Activated B cell treated with CpG ODN at 0.5 μM for 24 hours (primary cell): ENCODE data around the gene TMC8. TPM values are rescaled to one million over a fixed set of nuclear protein-coding genes. Genes with fewer than 3 reads are reported as not detected.

Source experiments
- ATAC-seq: fragments of 200-7000 bp; cut with Tn5 transposase; one replicate; pipeline ENCODE4 v1.10.0; 2021; ENCODE audit warnings: low read depth, mild to moderate bottlenecking, moderate library complexity
- CTCF ChIA-PET: fragments of 350-600 bp; sonication (Branson Sonifier 250); formaldehyde crosslinking; loops from one replicate; lab custom pipeline; 2021; ENCODE audit warnings: antibody characterized with exemption; lab: Charles Lee
- POLR2A ChIA-PET: fragments of 350-600 bp; sonication (Branson Sonifier 250); formaldehyde crosslinking; loops from one replicate; lab custom pipeline; 2021; ENCODE audit warnings: antibody characterized with exemption; lab: Charles Lee
- DNase-seq: peaks from one replicate; pipeline ENCODE4 v3.0.0; 2022
- H3K27ac Mint-ChIP-seq: one replicate; pipeline ENCODE4 v1.8.0; 2020; ENCODE audit warnings: mixed read lengths
- H3K27me3 Mint-ChIP-seq: one replicate; pipeline ENCODE4 v1.8.0; 2021; ENCODE audit warnings: mixed read lengths
- H3K36me3 Mint-ChIP-seq: one replicate; pipeline ENCODE4 v1.8.0; 2021; ENCODE audit warnings: low read depth, mixed read lengths
- H3K4me1 Mint-ChIP-seq: one replicate; pipeline ENCODE4 v1.8.0; 2021; ENCODE audit warnings: mixed read lengths
- H3K4me3 Mint-ChIP-seq: one replicate; pipeline ENCODE4 v1.8.0; 2020; ENCODE audit warnings: mild to moderate bottlenecking, mixed read lengths
- H3K9me3 Mint-ChIP-seq: one replicate; pipeline ENCODE4 v1.8.0; 2020; ENCODE audit warnings: mixed read lengths
- CTCF ChIP-seq: fragments of 200-600 bp; IDR thresholded peaks from one replicate; pipeline ENCODE4 v1.8.0; 2022; ENCODE audit warnings: antibody characterized with exemption, mild to moderate bottlenecking
- intact Hi-C: fragments of 100-400 bp; cut with micrococcal nuclease; formaldehyde crosslinking; loops from one replicate; pipeline ENCODE4 v1.15.1; 2024
- total RNA-seq: library from RNA; stranded (reverse); gene quantifications from 2 replicates; pipeline ENCODE4 v1.2.3, GENCODE V29; 2022

TMC8 gene
- total RNA-seq, 1 donor from 2014 or later, result 181 TPM

- Mint-ChIP-seq H3K4me1 (peaks cover 75% of the 10 kb centered on the region), H3K36me3 (peaks cover 46% of the 10 kb centered on the region)
- CTCF ChIA-PET, result interaction anchor here (1.0 to 15.7 kb wide), 3 partner anchors 9 to 44 kb away, joined by 3 to 220 read pairs (median 14); no protein-coding TSS in a partner anchor
Observed at GRCh38 chr17:78131172-78132083, 857 bp downstream of the TMC8 start.

DNA sequence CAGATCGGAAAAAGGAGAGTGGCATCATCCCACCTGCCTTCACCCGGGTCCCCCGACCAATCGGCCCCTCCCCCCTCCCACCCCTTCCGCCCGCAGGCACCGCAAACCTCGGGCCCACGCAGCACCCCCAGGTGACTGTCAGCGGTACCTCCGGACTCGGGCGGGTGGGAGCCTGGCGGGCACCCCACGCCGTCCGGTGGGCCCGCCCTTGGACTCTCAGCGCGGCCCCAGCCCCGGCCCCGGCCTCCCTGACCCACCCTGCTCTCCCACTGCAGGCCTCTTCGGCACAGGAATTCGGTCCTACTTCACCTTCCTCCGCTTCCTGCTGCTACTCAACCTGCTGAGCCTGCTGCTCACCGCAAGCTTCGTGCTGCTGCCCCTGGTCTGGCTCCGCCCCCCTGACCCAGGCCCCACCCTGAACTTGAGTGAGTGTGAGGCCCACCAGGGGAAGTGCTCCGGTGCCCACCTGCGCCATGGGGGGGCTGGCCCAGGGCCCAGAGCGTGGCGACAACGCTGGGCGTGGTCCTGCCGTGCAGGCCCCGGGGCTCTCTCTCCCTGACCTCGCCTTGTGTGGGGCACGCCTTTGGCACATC is 1.6 kb downstream of the TMC8 start:
- ChIA-PET CTCF (interaction anchor here (1.0 to 15.7 kb wide), 3 partner anchors 9 to 43 kb away, joined by 3 to 220 read pairs (median 14); no protein-coding TSS in a partner anchor), POLR2A (interaction anchor here (0.6 to 48.2 kb wide), 7 partner anchors 1 to 792 kb away, joined by 3 to 2404 read pairs (median 7); partner anchors contain the start of genes AFMID, C17orf99, SYNGR2 and TK1)
- Mint-ChIP-seq H3K36me3 (peaks cover 51% of the 10 kb centered on the region), H3K9me3 (no peaks in the 10 kb centered on the region), H3K27me3 (no peaks in the 10 kb centered on the region), H3K27ac (peak overlapping the region; percentile 81), H3K4me3 (peak overlapping the region; percentile 95), H3K4me1 (peaks cover 74% of the 10 kb centered on the region)
- no peak for TF ChIP-seq CTCF
- intact Hi-C loops, result loop anchor here (1.0 to 5.0 kb wide), 9 partner anchors 8 to 810 kb away; partner anchors contain the start of gene SYNGR2
- ATAC-seq (peak; percentile 65), DNase-seq (peak; percentile 85)

More at GRCh38 chr17:78131172-78132083, 857 bp downstream of the TMC8 start:
- no peak for ATAC-seq
- TF ChIP-seq CTCF, result no peak
- DNase-seq, result no peak
- intact Hi-C loops, result loop anchor here (1.0 to 5.0 kb wide), 9 partner anchors 7 to 809 kb away; partner anchors contain the start of gene SYNGR2
- H3K27me3 Mint-ChIP-seq, result no peaks in the 10 kb centered on the region
- H3K4me3 Mint-ChIP-seq, result peak overlapping the region; percentile 92
- no peaks in the 10 kb centered on the region for H3K9me3 Mint-ChIP-seq
- H3K27ac Mint-ChIP-seq, result peak overlapping the region; percentile 93
- POLR2A ChIA-PET, result interaction anchor here (0.6 to 48.2 kb wide), 10 partner anchors 0 to 603 kb away, joined by 3 to 2404 read pairs (median 6); partner anchors contain the start of genes AFMID, C17orf99, SYNGR2 and TK1

DNA sequence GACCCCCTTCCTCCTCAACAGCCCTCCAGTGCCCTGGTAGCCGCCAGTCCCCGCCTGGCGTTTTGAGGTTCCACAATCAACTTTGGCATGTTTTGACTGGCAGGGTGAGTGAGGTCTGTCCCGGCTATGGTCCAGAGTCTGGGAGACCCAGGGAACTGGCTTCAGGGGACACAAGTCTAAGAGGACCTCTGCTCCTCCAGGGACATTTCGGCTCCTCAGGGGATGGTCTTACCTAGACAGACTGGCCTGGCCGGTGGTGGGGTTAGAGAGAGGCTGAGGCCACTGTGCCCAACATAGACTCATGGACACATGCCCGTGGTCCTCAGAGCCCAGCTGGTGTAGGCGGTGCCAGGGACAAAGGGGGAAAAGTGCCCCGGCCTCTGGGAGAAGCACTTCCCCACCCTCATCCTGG is 2.2 kb downstream of the TMC8 start:
- H3K4me1 Mint-ChIP-seq, result peaks cover 78% of the 10 kb centered on the region
- H3K27me3 Mint-ChIP-seq, result no peaks in the 10 kb centered on the region
- peak overlapping the region; percentile 95 for H3K4me3 Mint-ChIP-seq
- peak overlapping the region; percentile 81 for H3K27ac Mint-ChIP-seq
- DNase-seq (no peak), ATAC-seq (no peak)
- peaks cover 55% of the 10 kb centered on the region for H3K36me3 Mint-ChIP-seq
- TF ChIP-seq CTCF, result no peak
- no peaks in the 10 kb centered on the region for H3K9me3 Mint-ChIP-seq
- CTCF ChIA-PET, result interaction anchor here (0.6 to 15.7 kb wide), 4 partner anchors 9 to 42 kb away, joined by 3 to 220 read pairs (median 8); no protein-coding TSS in a partner anchor
- POLR2A ChIA-PET, result interaction anchor here (0.7 to 48.2 kb wide), 6 partner anchors 1 to 791 kb away, joined by 3 to 2404 read pairs (median 524); partner anchors contain the start of genes AFMID, C17orf99, SYNGR2 and TK1
- intact Hi-C loops, result loop anchor here (1.0 to 5.0 kb wide), 9 partner anchors 8 to 810 kb away; partner anchors contain the start of gene SYNGR2

- ChIA-PET POLR2A (interaction anchor here (3.1 to 48.2 kb wide), 4 partner anchors 2 to 40 kb away, joined by 22 to 2404 read pairs (median 1040); partner anchors contain the start of genes AFMID, C17orf99, SYNGR2 and TK1), CTCF (interaction anchor here (0.6 to 15.7 kb wide), 6 partner anchors 8 to 117 kb away, joined by 3 to 220 read pairs (median 6); no protein-coding TSS in a partner anchor)
- DNase-seq (no peak), ATAC-seq (no peak)
- H3K9me3 Mint-ChIP-seq, result no peaks in the 10 kb centered on the region
- H3K27ac Mint-ChIP-seq, result peak overlapping the region; percentile 81
- H3K4me3 Mint-ChIP-seq, result peak overlapping the region; percentile 95
- H3K27me3 Mint-ChIP-seq, result no peaks in the 10 kb centered on the region
- intact Hi-C loops, result loop anchor here (5.0 kb wide), 4 partner anchors 119 to 811 kb away; no protein-coding TSS in a partner anchor
- H3K36me3 Mint-ChIP-seq, result peaks cover 55% of the 10 kb centered on the region
- no peak for TF ChIP-seq CTCF
- H3K4me1 Mint-ChIP-seq, result peaks cover 84% of the 10 kb centered on the region
Observed at GRCh38 chr17:78133179-78133951, 2.8 kb downstream of the TMC8 start.
